ENCODE data around the gene TRAPPC11. TPM values are rescaled to one million over a fixed set of nuclear protein-coding genes. Genes with fewer than 3 reads are reported as not detected.

TRAPPC11 gene
- total RNA-seq, 4 donors from 2014 or later: 47.8 to 61.1 (median 52.1) TPM

GRCh38 chr4:183670960-183671555, 12.0 kb downstream of the TRAPPC11 start:
- 92 to 94% methylated on average over 5 to 12 of the region's 12 CpGs for WGBS, 2 donors (ENCODE audit: low coverage in 1 of 2)
- Histone ChIP-seq H3K27me3 (no peaks in the 10 kb centered on the region), H3K27ac (no peak overlapping the region), H3K4me1 (no peaks in the 10 kb centered on the region), H3K36me3 (peaks cover 0 to 68% (median 24%) of the 10 kb centered on the region in 4 donors), H3K4me3 (no peak overlapping the region), H3K9me3 (no peaks in the 10 kb centered on the region)
- DNase-seq: no peak
- TF ChIP-seq POLR2A (IDR thresholded peaks at IDR 0.05) (no peak), POLR2AphosphoS5 (IDR thresholded peaks at IDR 0.05) (no peak), EP300 (IDR thresholded peaks at IDR 0.05; ENCODE audit: low read depth) (no peak)
- TF ChIP-seq, protein P1, sequence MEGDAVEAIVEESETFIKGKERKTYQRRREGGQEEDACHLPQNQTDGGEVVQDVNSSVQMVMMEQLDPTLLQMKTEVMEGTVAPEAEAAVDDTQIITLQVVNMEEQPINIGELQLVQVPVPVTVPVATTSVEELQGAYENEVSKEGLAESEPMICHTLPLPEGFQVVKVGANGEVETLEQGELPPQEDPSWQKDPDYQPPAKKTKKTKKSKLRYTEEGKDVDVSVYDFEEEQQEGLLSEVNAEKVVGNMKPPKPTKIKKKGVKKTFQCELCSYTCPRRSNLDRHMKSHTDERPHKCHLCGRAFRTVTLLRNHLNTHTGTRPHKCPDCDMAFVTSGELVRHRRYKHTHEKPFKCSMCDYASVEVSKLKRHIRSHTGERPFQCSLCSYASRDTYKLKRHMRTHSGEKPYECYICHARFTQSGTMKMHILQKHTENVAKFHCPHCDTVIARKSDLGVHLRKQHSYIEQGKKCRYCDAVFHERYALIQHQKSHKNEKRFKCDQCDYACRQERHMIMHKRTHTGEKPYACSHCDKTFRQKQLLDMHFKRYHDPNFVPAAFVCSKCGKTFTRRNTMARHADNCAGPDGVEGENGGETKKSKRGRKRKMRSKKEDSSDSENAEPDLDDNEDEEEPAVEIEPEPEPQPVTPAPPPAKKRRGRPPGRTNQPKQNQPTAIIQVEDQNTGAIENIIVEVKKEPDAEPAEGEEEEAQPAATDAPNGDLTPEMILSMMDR (IDR thresholded peaks at IDR 0.05): no peak
- in situ Hi-C loops (cut with MboI; ENCODE audit: low pct_ligation_motif_present in 1 of 4, low pct_unique_long_range_greater_than_20kb in 1 of 4, low sequenced_read_pairs in 3 of 4): loop anchor here in 1 of 4 donors (25.0 kb wide), 1 partner anchor 209 kb away; no protein-coding TSS in a partner anchor
- intact Hi-C loops (cut with DNase I; ENCODE audit: low total_unique reads): no loop called here

GRCh38 chr4:183674153-183674552, 15.1 kb downstream of the TRAPPC11 start:
- no peaks in the 10 kb centered on the region for H3K27me3 ChIP-seq
- WGBS, 2 donors (ENCODE audit: low coverage in 1 of 2): 81 to 100% methylated on average over 3 of the region's 3 CpGs
- H3K9me3 ChIP-seq: no peaks in the 10 kb centered on the region
- intact Hi-C loops (cut with DNase I; ENCODE audit: low total_unique reads): no loop called here
- H3K27ac ChIP-seq: no peak overlapping the region
- no peak overlapping the region for H3K4me3 ChIP-seq
- TF ChIP-seq, protein P1 (IDR thresholded peaks at IDR 0.05): no peak
- TF ChIP-seq POLR2AphosphoS5 (IDR thresholded peaks at IDR 0.05) (no peak), POLR2A (IDR thresholded peaks at IDR 0.05) (no peak), EP300 (IDR thresholded peaks at IDR 0.05; ENCODE audit: low read depth) (no peak)
- peaks cover 0 to 63% (median 18%) of the 10 kb centered on the region in 4 donors for H3K36me3 ChIP-seq
- in situ Hi-C loops (cut with MboI; ENCODE audit: low pct_ligation_motif_present in 1 of 4, low pct_unique_long_range_greater_than_20kb in 1 of 4, low sequenced_read_pairs in 3 of 4): loop anchor here in 1 of 4 donors (25.0 kb wide), 1 partner anchor 212 kb away; no protein-coding TSS in a partner anchor
- no peak for DNase-seq
- H3K4me1 ChIP-seq: no peaks in the 10 kb centered on the region

GRCh38 chr4:183675625-183676024, 16.5 kb downstream of the TRAPPC11 start:
- Histone ChIP-seq H3K36me3 (peaks cover 0 to 61% (median 18%) of the 10 kb centered on the region in 4 donors), H3K4me3 (no peak overlapping the region), H3K27me3 (no peaks in the 10 kb centered on the region), H3K9me3 (no peaks in the 10 kb centered on the region), H3K4me1 (no peaks in the 10 kb centered on the region), H3K27ac (no peak overlapping the region)
- TF ChIP-seq EP300 (IDR thresholded peaks at IDR 0.05; ENCODE audit: low read depth): no peak
- TF ChIP-seq POLR2AphosphoS5 (IDR thresholded peaks at IDR 0.05): no peak
- no peak for TF ChIP-seq POLR2A (IDR thresholded peaks at IDR 0.05)
- TF ChIP-seq, protein P1 (IDR thresholded peaks at IDR 0.05): no peak
- WGBS, 2 donors (ENCODE audit: low coverage in 1 of 2): 84 to 95% methylated on average over 4 of the region's 4 CpGs
- intact Hi-C loops (cut with DNase I; ENCODE audit: low total_unique reads): no loop called here
- in situ Hi-C loops (cut with MboI; ENCODE audit: low pct_ligation_motif_present in 1 of 4, low pct_unique_long_range_greater_than_20kb in 1 of 4, low sequenced_read_pairs in 3 of 4): no loop called here
- no peak for DNase-seq

DNA sequence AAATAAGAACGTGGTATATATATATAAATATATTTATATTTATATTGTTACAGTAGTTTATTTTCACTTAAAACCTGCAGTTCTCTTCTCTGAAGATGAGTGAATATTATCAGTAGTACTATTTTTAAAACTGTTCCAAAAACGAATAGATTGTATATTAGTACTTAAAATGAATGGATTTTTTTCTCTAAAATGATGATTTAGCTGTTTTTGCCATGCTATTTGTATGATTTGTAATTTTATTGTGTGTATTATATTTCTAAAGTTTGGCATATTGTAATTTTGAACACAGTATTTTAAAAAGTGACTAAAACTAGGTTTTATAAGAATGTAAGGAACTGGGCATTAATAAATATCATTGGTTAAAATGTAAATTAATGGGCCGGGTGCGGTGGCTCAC, 22.0 kb downstream of the TRAPPC11 start:
- H3K36me3 ChIP-seq: peaks cover 0 to 68% (median 27%) of the 10 kb centered on the region in 4 donors
- no peaks in the 10 kb centered on the region for H3K27me3 ChIP-seq
- H3K9me3 ChIP-seq: no peaks in the 10 kb centered on the region
- H3K4me3 ChIP-seq: no peak overlapping the region
- WGBS, 2 donors (ENCODE audit: low coverage in 1 of 2): 89 to 93% methylated on average over 4 of the region's 4 CpGs
- in situ Hi-C loops (cut with MboI; ENCODE audit: low pct_ligation_motif_present in 1 of 4, low pct_unique_long_range_greater_than_20kb in 1 of 4, low sequenced_read_pairs in 3 of 4): no loop called here
- no peaks in the 10 kb centered on the region for H3K4me1 ChIP-seq
- DNase-seq: no peak
- TF ChIP-seq POLR2AphosphoS5 (IDR thresholded peaks at IDR 0.05) (no peak), EP300 (IDR thresholded peaks at IDR 0.05; ENCODE audit: low read depth) (no peak), POLR2A (IDR thresholded peaks at IDR 0.05) (no peak)
- TF ChIP-seq, protein P1 (IDR thresholded peaks at IDR 0.05): no peak
- intact Hi-C loops (cut with DNase I; ENCODE audit: low total_unique reads): no loop called here
- H3K27ac ChIP-seq: no peak overlapping the region
